ENCODE data around the gene CGNL1. TPM values are rescaled to one million over a fixed set of nuclear protein-coding genes. Genes with fewer than 3 reads are reported as not detected.
A peak's percentile ranks its signal among the peaks of the same experiment; 100 is the strongest.

Gene CGNL1
- total RNA-seq, 1 donor from 2014 or later = 31.9 TPM

- Histone ChIP-seq H3K27ac (replicated peaks) (peak overlapping the region; percentile 95), H3K4me1 (peaks cover 69% of the 10 kb centered on the region), H3K4me3 (peak overlapping the region; percentile 61), H3K9me3 (replicated peaks) (no peaks in the 10 kb centered on the region), H3K36me3 (peaks cover 4% of the 10 kb centered on the region), H3K27me3 (ENCODE audit: low read depth) (no peaks in the 10 kb centered on the region)
- no peak for TF ChIP-seq CTCF (IDR thresholded peaks at IDR 0.05; ENCODE audit: borderline replicate concordance)
- DNase-seq = no peak
- intact Hi-C loops (cut with micrococcal nuclease) = no loop called here
Observed at GRCh38 chr15:57598346-57598745, 222.0 kb downstream of the CGNL1 start.

GRCh38 chr15:57599296-57599810 is 223.0 kb downstream of the CGNL1 start:
- DNase-seq = no peak
- no peak for TF ChIP-seq CTCF (IDR thresholded peaks at IDR 0.05; ENCODE audit: borderline replicate concordance)
- intact Hi-C loops (cut with micrococcal nuclease) = no loop called here
- Histone ChIP-seq H3K9me3 (replicated peaks) (no peaks in the 10 kb centered on the region), H3K4me3 (peak overlapping the region; percentile 61), H3K36me3 (no peaks in the 10 kb centered on the region), H3K4me1 (peaks cover 78% of the 10 kb centered on the region), H3K27me3 (ENCODE audit: low read depth) (no peaks in the 10 kb centered on the region), H3K27ac (replicated peaks) (peak overlapping the region; percentile 95)

- DNase-seq = no peak
- no peak for TF ChIP-seq CTCF (IDR thresholded peaks at IDR 0.05; ENCODE audit: borderline replicate concordance)
- Histone ChIP-seq H3K9me3 (replicated peaks) (no peaks in the 10 kb centered on the region), H3K4me1 (peaks cover 82% of the 10 kb centered on the region), H3K27me3 (ENCODE audit: low read depth) (no peaks in the 10 kb centered on the region), H3K36me3 (peaks cover 3% of the 10 kb centered on the region), H3K4me3 (peak overlapping the region; percentile 61), H3K27ac (replicated peaks) (peak overlapping the region; percentile 95)
- intact Hi-C loops (cut with micrococcal nuclease) = no loop called here
Observed at GRCh38 chr15:57600197-57600596, 223.9 kb downstream of the CGNL1 start.

Other genes with a start within 250 kb of the CGNL1 start
- gene MYZAP, start 215.4 kb downstream of the CGNL1 start, total RNA-seq = 934 TPM